ENCODE results near the gene SUV39H1. TPM values are rescaled to one million over a fixed set of nuclear protein-coding genes. Genes with fewer than 3 reads are reported as not detected.

SUV39H1 gene
- total and polyA plus RNA-seq, 2 experiments from 2014 or later, result 6.0 to 6.8 TPM

- Histone ChIP-seq H3K36me3 (ENCODE audit: low read depth) (no peaks in the 10 kb centered on the region), H3K27me3 (replicated peaks; ENCODE audit: insufficient read depth) (no peaks in the 10 kb centered on the region), H3K4me1 (ENCODE audit: insufficient read depth) (no peaks in the 10 kb centered on the region), H3K9ac (no peak overlapping the region), H3K79me2 (ENCODE audit: insufficient read depth) (no peaks in the 10 kb centered on the region), H3F3A (ENCODE audit: insufficient read depth) (no peaks in the 10 kb centered on the region), H3K27ac (no peak overlapping the region), H3K9me3 (ENCODE audit: low read depth) (no peaks in the 10 kb centered on the region), H3K9me2 (ENCODE audit: insufficient read depth) (no peaks in the 10 kb centered on the region), H4K20me1 (ENCODE audit: insufficient read depth) (no peaks in the 10 kb centered on the region), H3K4me3 (no peak overlapping the region), H3K4me2 (ENCODE audit: unreplicated experiment) (no peak overlapping the region), H2AFZ (no peak overlapping the region)
- WGBS, 2 experiments (ENCODE audit: low coverage in 1 of 2, low lambda C conversion rate in 2 of 2, missing lambda C conversion rate in 2 of 2), result 30 to 33% methylated on average over 6 to 7 of the region's 8 CpGs
- TF ChIP-seq EZH2 (IDR thresholded peaks at IDR 0.05; ENCODE audit: insufficient read depth, poor library complexity, severe bottlenecking) (no peak), EZH2phosphoT487 (IDR thresholded peaks at IDR 0.05; ENCODE audit: insufficient read depth, low read depth) (no peak)
- no peak for DNase-seq
- in situ Hi-C loops (cut with MboI), result no loop called here
Measured at GRCh38 chrX:48753708-48754228, 57.2 kb downstream of the SUV39H1 start.

GRCh38 chrX:48754238-48754637, 57.7 kb downstream of the SUV39H1 start:
- Histone ChIP-seq H3K9ac (no peak overlapping the region), H2AFZ (no peak overlapping the region), H3K27ac (no peak overlapping the region), H3K9me2 (ENCODE audit: insufficient read depth) (no peaks in the 10 kb centered on the region), H3F3A (ENCODE audit: insufficient read depth) (no peaks in the 10 kb centered on the region), H3K4me3 (no peak overlapping the region), H4K20me1 (ENCODE audit: insufficient read depth) (no peaks in the 10 kb centered on the region), H3K36me3 (ENCODE audit: low read depth) (no peaks in the 10 kb centered on the region), H3K4me1 (ENCODE audit: insufficient read depth) (no peaks in the 10 kb centered on the region), H3K27me3 (replicated peaks; ENCODE audit: insufficient read depth) (no peaks in the 10 kb centered on the region), H3K4me2 (ENCODE audit: unreplicated experiment) (no peak overlapping the region), H3K79me2 (ENCODE audit: insufficient read depth) (no peaks in the 10 kb centered on the region), H3K9me3 (ENCODE audit: low read depth) (no peaks in the 10 kb centered on the region)
- no peak for DNase-seq
- 26 to 47% methylated on average over 5 to 7 of the region's 8 CpGs for WGBS, 2 experiments (ENCODE audit: low coverage in 1 of 2, low lambda C conversion rate in 2 of 2, missing lambda C conversion rate in 2 of 2)
- in situ Hi-C loops (cut with MboI), result no loop called here
- TF ChIP-seq EZH2phosphoT487 (IDR thresholded peaks at IDR 0.05; ENCODE audit: insufficient read depth, low read depth) (no peak), EZH2 (IDR thresholded peaks at IDR 0.05; ENCODE audit: insufficient read depth, poor library complexity, severe bottlenecking) (no peak)

Small RNA genes lying within 50 kb of the gene (small RNA-seq; reads per million reads assigned to genes)
- not detected for gene RNU6-1056P (ENCODE audit: low read depth, low replicate concordance)

Other genes starting within 250 kb of the SUV39H1 start
- 34.5 and 35.3 TPM in 2 replicates for gene SLC38A5, start 226.5 kb upstream of the SUV39H1 start, total RNA-seq (2014; rRNA removed; shearing (Covaris generic))
- gene SLC38A5, start 226.5 kb upstream of the SUV39H1 start, polyA plus RNA-seq (2016; fragmentation: Nextera tagmentation; extraction: Ambion mirVana), result 31.5 and 32.4 TPM in 2 replicates
- 95.2 and 152 TPM in 2 replicates for gene FTSJ1, start 220.5 kb upstream of the SUV39H1 start, total RNA-seq (2014; rRNA removed; shearing (Covaris generic))
- gene FTSJ1, start 220.5 kb upstream of the SUV39H1 start, polyA plus RNA-seq (2016; fragmentation: Nextera tagmentation; extraction: Ambion mirVana), result 64.9 and 70.6 TPM in 2 replicates
- gene PORCN, start 187.7 kb upstream of the SUV39H1 start, total RNA-seq (2014; rRNA removed; shearing (Covaris generic)), result 15.4 and 32.2 TPM in 2 replicates
- 20.3 and 22.9 TPM in 2 replicates for gene PORCN, start 187.7 kb upstream of the SUV39H1 start, polyA plus RNA-seq (2016; fragmentation: Nextera tagmentation; extraction: Ambion mirVana)
- 17.0 and 21.1 TPM in 2 replicates for gene EBP, start 174.9 kb upstream of the SUV39H1 start, total RNA-seq (2014; rRNA removed; shearing (Covaris generic))
- gene EBP, start 174.9 kb upstream of the SUV39H1 start, polyA plus RNA-seq (2016; fragmentation: Nextera tagmentation; extraction: Ambion mirVana), result 45.0 and 48.3 TPM in 2 replicates
- 7.9 and 8.2 TPM in 2 replicates for gene TBC1D25, start 157.0 kb upstream of the SUV39H1 start, total RNA-seq (2014; rRNA removed; shearing (Covaris generic))
- 8.5 and 8.6 TPM in 2 replicates for gene TBC1D25, start 157.0 kb upstream of the SUV39H1 start, polyA plus RNA-seq (2016; fragmentation: Nextera tagmentation; extraction: Ambion mirVana)
- gene RBM3, start 122.2 kb upstream of the SUV39H1 start, total RNA-seq (2014; rRNA removed; shearing (Covaris generic)), result 188 and 210 TPM in 2 replicates
- 143 and 150 TPM in 2 replicates for gene RBM3, start 122.2 kb upstream of the SUV39H1 start, polyA plus RNA-seq (2016; fragmentation: Nextera tagmentation; extraction: Ambion mirVana)
- 120 and 149 TPM in 2 replicates for gene WDR13, start 99.2 kb upstream of the SUV39H1 start, total RNA-seq (2014; rRNA removed; shearing (Covaris generic))
- gene WDR13, start 99.2 kb upstream of the SUV39H1 start, polyA plus RNA-seq (2016; fragmentation: Nextera tagmentation; extraction: Ambion mirVana), result 89.7 and 92.4 TPM in 2 replicates
- gene WAS, start 12.9 kb upstream of the SUV39H1 start, total RNA-seq (2014; rRNA removed; shearing (Covaris generic)), result not detected in 2 replicates
- gene WAS, start 12.9 kb upstream of the SUV39H1 start, polyA plus RNA-seq (2016; fragmentation: Nextera tagmentation; extraction: Ambion mirVana), result not detected in 2 replicates
- gene GLOD5, start 65.0 kb downstream of the SUV39H1 start, total RNA-seq (2014; rRNA removed; shearing (Covaris generic)), result not detected in 2 replicates
- not detected in 2 replicates for gene GLOD5, start 65.0 kb downstream of the SUV39H1 start, polyA plus RNA-seq (2016; fragmentation: Nextera tagmentation; extraction: Ambion mirVana)
- not detected in 2 replicates for gene GATA1, start 89.9 kb downstream of the SUV39H1 start, total RNA-seq (2014; rRNA removed; shearing (Covaris generic))
- not detected in 2 replicates for gene GATA1, start 89.9 kb downstream of the SUV39H1 start, polyA plus RNA-seq (2016; fragmentation: Nextera tagmentation; extraction: Ambion mirVana)
- 32.4 and 36.6 TPM in 2 replicates for gene HDAC6, start 105.3 kb downstream of the SUV39H1 start, total RNA-seq (2014; rRNA removed; shearing (Covaris generic))
- gene HDAC6, start 105.3 kb downstream of the SUV39H1 start, polyA plus RNA-seq (2016; fragmentation: Nextera tagmentation; extraction: Ambion mirVana), result 18.6 and 20.3 TPM in 2 replicates
- gene ERAS, start 129.8 kb downstream of the SUV39H1 start, total RNA-seq (2014; rRNA removed; shearing (Covaris generic)), result not detected in 2 replicates
- gene ERAS, start 129.8 kb downstream of the SUV39H1 start, polyA plus RNA-seq (2016; fragmentation: Nextera tagmentation; extraction: Ambion mirVana), result not detected in 2 replicates
- 0.89 and 3.1 TPM in 2 replicates for gene PCSK1N, start 138.9 kb downstream of the SUV39H1 start, total RNA-seq (2014; rRNA removed; shearing (Covaris generic))
- gene PCSK1N, start 138.9 kb downstream of the SUV39H1 start, polyA plus RNA-seq (2016; fragmentation: Nextera tagmentation; extraction: Ambion mirVana), result 1.4 and 2.1 TPM in 2 replicates
- gene TIMM17B, start 201.0 kb downstream of the SUV39H1 start, total RNA-seq (2014; rRNA removed; shearing (Covaris generic)), result 17.8 and 26.7 TPM in 2 replicates
- gene TIMM17B, start 201.0 kb downstream of the SUV39H1 start, polyA plus RNA-seq (2016; fragmentation: Nextera tagmentation; extraction: Ambion mirVana), result 44.7 and 48.4 TPM in 2 replicates
- gene PQBP1, start 201.2 kb downstream of the SUV39H1 start, total RNA-seq (2014; rRNA removed; shearing (Covaris generic)), result 18.1 and 30.3 TPM in 2 replicates
- gene PQBP1, start 201.2 kb downstream of the SUV39H1 start, polyA plus RNA-seq (2016; fragmentation: Nextera tagmentation; extraction: Ambion mirVana), result 45.4 and 49.7 TPM in 2 replicates
- gene SLC35A2, start 214.9 kb downstream of the SUV39H1 start, total RNA-seq (2014; rRNA removed; shearing (Covaris generic)), result 23.6 and 29.1 TPM in 2 replicates
- 54.6 and 55.5 TPM in 2 replicates for gene SLC35A2, start 214.9 kb downstream of the SUV39H1 start, polyA plus RNA-seq (2016; fragmentation: Nextera tagmentation; extraction: Ambion mirVana)
- gene PIM2, start 222.3 kb downstream of the SUV39H1 start, total RNA-seq (2014; rRNA removed; shearing (Covaris generic)), result 4.6 and 5.6 TPM in 2 replicates
- gene PIM2, start 222.3 kb downstream of the SUV39H1 start, polyA plus RNA-seq (2016; fragmentation: Nextera tagmentation; extraction: Ambion mirVana), result 4.4 and 4.5 TPM in 2 replicates